Memory B cell (primary cell): ENCODE measurements around the gene PDYN.

ENCODE experiments used
- ATAC-seq: fragments of 150-1000 bp; cut with Tn5 transposase; 2 replicates; pipeline ENCODE4 v1.10.0; 2021; ENCODE audit warnings: low read depth, mild to moderate bottlenecking, moderate library complexity
- DNase-seq, 2 donors: peaks; one replicate each; pipeline ENCODE4 v3.0.0; 2022; ENCODE audit warnings: low spot score in 2 of 2
- H3K27ac Mint-ChIP-seq: one replicate; pipeline ENCODE4 v1.8.0; 2022; ENCODE audit warnings: mild to moderate bottlenecking, moderate library complexity, mixed read lengths
- H3K27me3 Mint-ChIP-seq: one replicate; pipeline ENCODE4 v1.8.0; 2022; ENCODE audit warnings: mixed read lengths
- H3K36me3 Mint-ChIP-seq: one replicate; pipeline ENCODE4 v1.8.0; 2022; ENCODE audit warnings: mild to moderate bottlenecking, mixed read lengths
- H3K4me1 Mint-ChIP-seq: one replicate; pipeline ENCODE4 v1.8.0; 2022; ENCODE audit warnings: mixed read lengths
- H3K4me3 Mint-ChIP-seq: one replicate; pipeline ENCODE4 v1.8.0; 2022; ENCODE audit warnings: mild to moderate bottlenecking, moderate library complexity, mixed read lengths
- H3K9me3 Mint-ChIP-seq: one replicate; pipeline ENCODE4 v1.8.0; 2022; ENCODE audit warnings: mixed read lengths

Gene PDYN

DNA sequence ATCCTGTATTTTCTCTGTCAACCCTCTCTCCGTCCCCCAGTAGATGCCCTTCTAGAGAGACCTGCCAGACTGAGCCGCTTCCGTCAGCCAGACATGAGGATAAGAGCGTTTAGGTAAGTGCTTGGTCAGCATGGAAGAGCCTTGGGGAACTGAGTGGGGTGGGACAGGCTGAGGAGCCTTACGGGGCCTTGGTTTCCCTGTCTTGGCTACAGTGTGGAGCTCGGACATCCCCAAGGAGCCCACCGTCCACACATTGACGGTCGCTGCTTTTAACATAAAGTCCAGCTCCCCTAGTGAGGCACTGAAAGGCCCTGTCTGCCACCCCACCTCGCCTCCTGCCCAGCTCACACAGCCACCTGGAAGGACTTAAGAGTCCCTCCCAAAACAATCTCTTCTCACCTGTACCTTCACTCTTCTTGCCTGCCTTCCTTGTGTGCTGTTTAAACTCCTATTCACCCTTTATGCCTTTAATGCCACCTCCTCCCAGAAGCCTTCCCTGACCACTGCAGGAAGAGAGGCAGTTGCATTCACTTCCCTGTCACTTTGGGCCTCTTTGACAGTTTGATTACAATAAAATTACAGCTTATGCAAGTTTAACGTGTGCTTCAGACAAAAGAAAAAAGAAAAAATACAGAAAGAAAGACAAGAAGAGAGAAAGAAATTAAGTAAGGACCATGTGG lies 42.3 kb downstream of the PDYN start:
- DNase-seq (no peak), ATAC-seq (no peak)
- H3K27me3 Mint-ChIP-seq, result peaks cover 2% of the 10 kb centered on the region
- peak overlapping the region; percentile 89 for H3K27ac Mint-ChIP-seq
- no peaks in the 10 kb centered on the region for H3K9me3 Mint-ChIP-seq
- no peaks in the 10 kb centered on the region for H3K36me3 Mint-ChIP-seq
- no peak overlapping the region for H3K4me3 Mint-ChIP-seq
- peaks cover 46% of the 10 kb centered on the region for H3K4me1 Mint-ChIP-seq

DNA sequence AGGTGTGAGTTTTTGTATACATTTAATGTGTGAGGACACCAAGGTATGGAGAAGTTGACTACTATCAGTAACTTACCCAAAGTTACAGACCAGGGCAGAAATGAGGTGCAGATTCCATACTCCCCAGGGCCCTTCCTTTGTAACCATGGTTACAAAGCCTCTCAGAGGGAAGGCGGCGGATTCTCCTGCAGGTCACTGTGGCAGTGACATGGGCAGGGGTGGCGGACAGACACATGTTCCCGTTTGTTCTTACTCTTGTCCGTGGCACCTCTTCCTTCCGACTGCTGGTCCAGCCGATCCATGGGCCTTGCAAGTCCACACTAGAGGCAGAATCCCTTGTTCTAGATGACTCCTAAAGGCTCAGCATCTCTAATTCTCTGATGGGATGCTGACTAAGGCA lies 43.0 kb downstream of the PDYN start:
- peaks cover 47% of the 10 kb centered on the region for H3K4me1 Mint-ChIP-seq
- no peak overlapping the region for H3K4me3 Mint-ChIP-seq
- no peak for DNase-seq
- H3K9me3 Mint-ChIP-seq, result no peaks in the 10 kb centered on the region
- peaks cover 2% of the 10 kb centered on the region for H3K27me3 Mint-ChIP-seq
- no peak for ATAC-seq
- H3K36me3 Mint-ChIP-seq, result no peaks in the 10 kb centered on the region
- no peak overlapping the region for H3K27ac Mint-ChIP-seq

DNA sequence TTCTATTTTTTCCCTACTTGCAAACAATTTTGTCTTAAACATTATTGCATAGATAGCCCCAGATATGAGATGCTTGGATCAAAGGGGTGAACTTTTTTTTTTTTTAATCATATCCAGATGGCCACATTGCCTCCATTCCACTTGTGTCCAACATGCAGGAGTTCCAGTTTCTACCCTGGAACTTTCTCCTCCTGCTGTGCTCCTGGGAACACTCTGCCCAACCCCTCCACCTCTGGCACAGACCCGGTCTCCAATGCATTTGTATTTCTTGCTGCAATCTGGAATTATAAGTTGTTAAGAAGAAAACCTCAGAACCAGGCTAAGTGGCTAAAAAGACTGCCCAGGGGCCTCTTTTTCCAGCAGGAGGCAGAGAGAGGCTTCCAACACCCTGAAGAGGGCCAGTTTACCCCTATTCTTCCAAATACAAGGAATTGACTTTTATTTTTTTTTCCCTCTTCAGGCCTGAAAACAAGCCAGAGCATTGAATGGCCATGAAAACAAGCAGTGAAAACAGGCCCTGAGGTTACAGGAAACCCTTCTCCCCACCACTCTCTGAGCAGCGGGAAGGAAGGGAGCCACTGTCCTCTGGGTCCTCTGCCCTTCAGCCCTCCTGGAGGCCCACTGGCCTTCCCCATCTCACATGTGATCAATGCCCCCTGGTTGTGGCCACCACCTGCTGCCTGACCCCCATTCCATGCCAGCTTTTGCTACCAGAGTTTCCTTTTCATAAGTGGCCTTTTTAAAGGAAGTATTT lies 44.3 kb downstream of the PDYN start:
- H3K27me3 Mint-ChIP-seq, result peaks cover 5% of the 10 kb centered on the region
- no peak for ATAC-seq
- H3K36me3 Mint-ChIP-seq, result no peaks in the 10 kb centered on the region
- peaks cover 41% of the 10 kb centered on the region for H3K4me1 Mint-ChIP-seq
- no peak overlapping the region for H3K4me3 Mint-ChIP-seq
- H3K27ac Mint-ChIP-seq, result no peak overlapping the region
- no peak for DNase-seq
- no peaks in the 10 kb centered on the region for H3K9me3 Mint-ChIP-seq

DNA sequence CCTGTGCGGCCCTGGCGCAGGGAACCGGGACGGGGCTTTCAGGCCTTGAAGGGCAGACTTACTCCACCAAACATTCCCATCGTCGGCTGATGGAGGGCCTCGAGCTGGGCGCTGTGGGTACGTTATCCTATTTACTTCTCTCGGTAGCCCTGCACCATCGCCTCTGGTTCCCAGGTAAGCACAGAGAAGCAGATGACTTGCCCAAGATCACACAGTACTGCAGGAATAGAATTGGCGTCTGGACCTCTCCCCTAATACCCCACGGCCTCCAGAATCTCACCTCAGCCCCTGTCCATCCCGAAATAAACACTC lies 46.4 kb downstream of the PDYN start:
- DNase-seq (no peak), ATAC-seq (no peak)
- Mint-ChIP-seq H3K27ac (no peak overlapping the region), H3K4me3 (peak overlapping the region; percentile 22), H3K4me1 (peaks cover 27% of the 10 kb centered on the region), H3K27me3 (peaks cover 7% of the 10 kb centered on the region), H3K9me3 (no peaks in the 10 kb centered on the region), H3K36me3 (no peaks in the 10 kb centered on the region)

DNA sequence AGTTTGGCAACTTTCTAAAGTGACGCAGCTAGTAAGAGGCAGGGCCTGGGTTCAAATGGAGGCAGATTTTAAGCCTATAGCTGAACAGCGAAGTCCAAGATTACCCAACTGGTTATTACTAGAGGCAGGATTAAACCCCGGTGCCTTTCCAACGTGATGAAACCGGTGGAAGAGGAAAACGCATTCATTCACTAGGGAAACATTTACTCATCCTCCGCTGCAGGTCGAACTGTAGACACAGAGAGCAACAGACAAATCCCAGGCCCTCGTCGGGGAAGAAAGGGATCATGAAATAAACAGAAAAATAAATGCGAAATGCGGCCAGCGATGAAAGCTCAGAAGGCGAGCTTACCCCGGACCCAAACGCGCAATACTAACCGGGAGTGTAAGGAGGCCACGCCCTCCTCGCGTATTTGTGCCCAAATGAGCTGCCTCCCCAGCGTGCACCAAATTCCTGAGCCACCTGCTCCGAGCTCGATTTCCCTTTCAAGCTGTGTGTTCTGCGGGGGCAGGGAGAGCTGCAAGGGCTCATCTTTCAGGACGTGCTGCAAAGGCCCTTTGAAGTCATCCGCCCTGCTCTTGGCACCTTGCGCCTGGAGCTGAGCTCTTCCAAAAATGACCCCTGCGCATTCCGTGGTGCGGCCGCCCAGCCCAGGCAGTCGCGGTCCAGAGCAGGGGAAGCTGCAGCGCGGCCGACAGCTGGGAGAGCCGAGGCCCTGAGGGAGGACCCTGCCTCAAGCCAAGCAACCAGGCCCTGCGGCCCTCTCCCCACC lies 46.9 kb downstream of the PDYN start:
- Mint-ChIP-seq H3K9me3 (no peaks in the 10 kb centered on the region), H3K27ac (peak overlapping the region; percentile 81), H3K4me1 (peaks cover 22% of the 10 kb centered on the region), H3K27me3 (peaks cover 7% of the 10 kb centered on the region), H3K4me3 (peak overlapping the region; percentile 75), H3K36me3 (no peaks in the 10 kb centered on the region)
- ATAC-seq, result peak; percentile 35
- no peak for DNase-seq

DNA sequence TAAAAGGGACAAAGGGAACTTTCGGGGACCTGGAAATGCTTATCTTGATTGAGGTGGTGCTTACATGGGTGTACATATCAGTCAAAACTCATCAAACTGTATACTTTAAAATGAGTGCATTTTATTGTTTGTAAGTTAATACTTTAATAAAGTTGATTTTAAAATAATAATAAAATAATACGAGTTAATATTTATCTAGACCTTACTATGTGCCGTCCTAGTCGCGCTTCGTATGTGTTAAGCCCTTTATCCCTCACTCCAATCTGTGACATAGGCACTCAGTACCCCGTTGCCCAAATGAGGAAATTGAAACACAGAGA lies 47.5 kb downstream of the PDYN start:
- H3K4me3 Mint-ChIP-seq, result peak overlapping the region; percentile 75
- H3K36me3 Mint-ChIP-seq, result no peaks in the 10 kb centered on the region
- ATAC-seq (peak; percentile 52), DNase-seq (no peak)
- H3K27me3 Mint-ChIP-seq, result peaks cover 7% of the 10 kb centered on the region
- H3K4me1 Mint-ChIP-seq, result peaks cover 18% of the 10 kb centered on the region
- no peaks in the 10 kb centered on the region for H3K9me3 Mint-ChIP-seq
- H3K27ac Mint-ChIP-seq, result peak overlapping the region; percentile 81

DNA sequence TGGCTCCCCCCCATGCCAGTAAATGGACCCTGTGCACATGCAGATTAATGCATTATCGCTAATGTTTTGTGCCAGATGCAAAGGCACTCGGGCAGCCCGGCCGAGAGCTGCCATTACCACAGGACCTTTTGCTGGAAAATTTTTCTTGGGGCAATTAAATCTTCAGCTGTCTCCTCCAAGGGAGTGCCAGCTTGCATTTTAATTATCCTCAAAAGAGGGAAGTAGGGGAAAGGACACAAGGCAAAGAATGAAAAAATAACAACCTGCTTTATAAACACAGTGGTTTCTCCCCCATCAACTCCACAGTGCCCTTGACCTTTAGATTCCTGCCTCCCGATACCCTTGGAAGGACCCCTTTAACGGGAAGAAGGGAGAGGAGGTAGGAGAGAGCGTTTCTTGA lies 48.2 kb downstream of the PDYN start:
- H3K4me1 Mint-ChIP-seq, result peaks cover 16% of the 10 kb centered on the region
- H3K9me3 Mint-ChIP-seq, result no peaks in the 10 kb centered on the region
- no peak for ATAC-seq
- H3K36me3 Mint-ChIP-seq, result no peaks in the 10 kb centered on the region
- no peak overlapping the region for H3K4me3 Mint-ChIP-seq
- DNase-seq, result no peak
- H3K27me3 Mint-ChIP-seq, result peaks cover 7% of the 10 kb centered on the region
- H3K27ac Mint-ChIP-seq, result no peak overlapping the region

DNA sequence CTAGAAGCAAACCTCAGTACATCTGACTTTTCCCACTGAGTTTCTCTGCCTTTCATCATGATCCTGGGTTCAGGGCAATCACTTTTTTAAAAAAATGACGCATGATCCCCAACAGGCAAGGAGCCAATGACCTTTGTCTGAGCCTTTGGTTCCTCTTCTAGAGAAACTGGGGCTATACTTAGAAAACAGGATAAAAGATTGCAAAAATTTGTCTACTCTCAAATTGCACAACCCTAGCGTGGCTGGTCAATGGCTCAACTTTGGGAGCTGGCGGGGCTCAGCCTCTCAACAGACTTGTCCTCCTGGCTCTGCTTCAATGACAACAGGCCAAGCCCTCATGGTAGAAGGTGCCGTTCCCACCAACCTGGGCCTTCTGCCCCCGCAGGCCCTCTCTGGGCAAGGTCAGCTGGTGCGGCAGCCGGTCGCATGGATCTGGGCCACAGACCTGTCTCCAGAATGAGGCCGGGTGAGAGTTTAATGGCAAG lies 48.7 kb downstream of the PDYN start:
- peaks cover 16% of the 10 kb centered on the region for H3K4me1 Mint-ChIP-seq
- H3K4me3 Mint-ChIP-seq, result no peak overlapping the region
- ATAC-seq (no peak), DNase-seq (no peak)
- peaks cover 7% of the 10 kb centered on the region for H3K27me3 Mint-ChIP-seq
- H3K36me3 Mint-ChIP-seq, result no peaks in the 10 kb centered on the region
- H3K9me3 Mint-ChIP-seq, result no peaks in the 10 kb centered on the region
- H3K27ac Mint-ChIP-seq, result no peak overlapping the region

DNA sequence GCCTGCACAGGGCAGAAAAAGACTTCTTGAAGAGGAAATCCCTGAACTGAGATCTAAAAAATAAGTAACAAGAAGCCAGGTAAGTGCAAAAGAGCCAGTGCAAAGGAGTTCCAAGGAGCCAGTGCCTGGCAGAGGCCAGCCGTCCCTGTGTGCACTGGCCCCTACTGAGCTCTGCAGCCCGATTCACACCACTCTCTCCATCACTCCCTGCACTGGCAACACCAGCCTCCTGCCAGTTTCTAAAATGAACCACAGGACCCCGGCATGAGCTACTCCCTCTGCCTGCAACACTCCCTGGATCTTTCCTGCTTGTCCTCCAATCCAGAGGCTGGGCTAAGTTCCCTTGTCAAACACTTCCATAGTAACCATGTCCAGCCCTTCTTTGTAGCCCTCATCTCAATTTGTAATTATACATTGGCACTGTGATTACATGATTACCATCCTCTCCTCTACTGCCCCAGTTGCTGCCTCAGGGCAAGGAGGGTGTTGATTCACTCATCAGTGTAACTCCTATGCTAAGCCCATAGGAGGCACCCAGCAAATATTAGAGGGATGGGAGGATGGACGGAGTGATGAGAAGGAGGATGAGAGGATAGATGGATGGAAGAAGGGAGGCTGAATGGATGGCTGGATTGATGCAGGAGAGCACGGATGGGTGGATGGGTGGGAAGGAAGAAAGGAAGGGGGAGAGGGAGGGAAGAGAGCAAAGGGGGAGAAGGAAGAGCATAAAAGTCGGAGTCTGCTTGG lies 49.3 kb downstream of the PDYN start:
- Mint-ChIP-seq H3K27me3 (peaks cover 7% of the 10 kb centered on the region), H3K4me1 (peaks cover 12% of the 10 kb centered on the region)

DNA sequence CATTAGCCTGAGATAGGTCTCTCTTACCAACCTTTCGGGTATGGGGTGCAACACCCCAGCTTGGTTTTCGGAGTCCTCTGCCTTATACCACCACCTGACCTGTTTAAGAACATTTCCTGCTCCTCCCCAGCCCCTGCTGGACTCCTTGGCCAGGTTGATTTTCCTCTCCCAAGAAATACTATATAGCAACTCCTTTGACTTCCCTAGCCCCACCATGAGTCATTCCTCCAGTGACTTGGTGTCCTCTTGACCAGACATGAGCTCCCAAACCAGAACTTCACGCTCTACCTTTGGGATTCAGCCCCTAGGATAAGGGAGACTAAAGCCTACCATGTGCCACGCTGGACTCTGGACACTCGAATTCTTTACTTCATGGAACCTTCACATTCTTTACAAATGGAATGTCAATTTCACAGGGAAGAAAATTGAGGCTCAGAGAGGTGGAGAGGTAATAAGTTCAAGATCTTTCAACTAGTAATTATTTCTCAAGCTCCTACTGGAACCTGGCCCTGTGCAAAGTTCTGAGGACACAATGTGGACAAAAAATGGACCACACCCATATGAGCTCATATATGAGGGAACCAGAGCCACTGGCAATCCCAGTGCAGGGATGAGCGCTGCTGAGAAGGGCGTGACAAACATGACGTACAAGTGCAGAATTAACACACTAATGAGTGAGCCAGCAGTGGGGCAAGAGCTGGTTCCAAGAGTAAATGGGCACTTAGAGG lies 50.4 kb downstream of the PDYN start:
- ATAC-seq, result no peak
- DNase-seq, result no peak
- Mint-ChIP-seq H3K36me3 (no peaks in the 10 kb centered on the region), H3K9me3 (no peaks in the 10 kb centered on the region), H3K4me3 (no peak overlapping the region), H3K27me3 (peaks cover 7% of the 10 kb centered on the region), H3K27ac (peak overlapping the region; percentile 31), H3K4me1 (peaks cover 12% of the 10 kb centered on the region)

More for the DNA sequence above, 49.3 kb downstream of the PDYN start:
- ATAC-seq, result no peak
- Mint-ChIP-seq H3K27ac (peak overlapping the region; percentile 9), H3K9me3 (no peaks in the 10 kb centered on the region), H3K4me3 (no peak overlapping the region), H3K36me3 (no peaks in the 10 kb centered on the region)
- DNase-seq, result no peak

DNA sequence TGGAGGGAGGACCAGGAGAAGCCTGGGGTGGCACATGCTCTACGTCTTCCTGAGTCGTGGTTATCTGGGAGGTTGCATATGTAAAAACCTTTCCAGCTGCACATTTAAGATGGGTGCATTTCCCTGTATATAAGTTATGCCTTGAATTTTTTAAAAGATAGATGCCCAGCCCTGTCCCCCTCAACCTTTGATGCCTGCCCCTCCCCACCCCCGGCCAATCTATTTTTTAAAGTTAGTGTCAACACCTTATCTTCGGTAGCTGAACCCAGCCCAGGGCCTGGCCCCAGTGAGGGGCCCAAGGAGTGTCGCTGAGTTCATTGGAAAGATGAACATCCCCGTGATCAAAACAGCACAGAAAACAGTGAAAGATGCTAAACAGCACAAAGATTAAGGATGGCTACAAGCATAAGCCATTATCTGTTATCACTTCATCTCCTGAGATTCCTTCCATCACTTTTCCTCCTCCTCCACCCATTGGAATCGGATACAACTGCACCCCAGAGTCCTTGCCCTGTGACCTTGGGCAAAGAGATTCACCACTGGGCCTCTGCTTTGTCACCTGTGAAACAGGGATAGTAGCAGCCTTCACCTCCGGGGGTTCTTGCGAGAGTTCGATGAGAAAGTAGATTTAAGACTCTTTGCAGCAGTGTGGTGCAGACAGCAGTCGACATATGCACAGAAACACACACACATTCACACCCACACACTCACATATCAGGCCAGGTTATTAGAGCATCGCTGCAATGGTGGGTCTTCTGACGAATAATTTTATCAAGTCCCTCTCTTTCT lies 51.2 kb downstream of the PDYN start:
- peaks cover 8% of the 10 kb centered on the region for H3K4me1 Mint-ChIP-seq
- H3K27me3 Mint-ChIP-seq, result peaks cover 5% of the 10 kb centered on the region
- H3K9me3 Mint-ChIP-seq, result no peaks in the 10 kb centered on the region
- no peak for DNase-seq
- no peak overlapping the region for H3K4me3 Mint-ChIP-seq
- peak overlapping the region; percentile 31 for H3K27ac Mint-ChIP-seq
- H3K36me3 Mint-ChIP-seq, result no peaks in the 10 kb centered on the region
- ATAC-seq, result no peak

DNA sequence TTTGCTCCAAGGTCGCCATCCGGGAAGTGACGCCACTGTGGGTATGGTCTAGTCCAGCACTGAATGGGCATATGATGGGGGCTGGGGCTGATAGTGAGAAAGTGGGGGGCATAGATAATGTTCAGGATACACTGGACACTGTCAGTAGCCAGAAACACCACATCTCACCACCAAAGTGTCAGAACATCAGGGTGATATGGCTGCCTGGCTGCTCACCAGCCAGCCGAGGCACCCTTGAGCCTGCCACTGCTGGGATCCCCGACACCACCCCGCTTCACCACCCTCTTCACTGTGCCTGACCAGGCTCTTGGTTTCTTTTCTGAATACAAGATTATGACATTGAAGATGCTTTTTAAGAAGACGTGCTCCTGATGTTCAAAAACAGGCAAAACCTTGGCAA lies 51.8 kb downstream of the PDYN start:
- no peaks in the 10 kb centered on the region for H3K36me3 Mint-ChIP-seq
- peaks cover 6% of the 10 kb centered on the region for H3K4me1 Mint-ChIP-seq
- DNase-seq (no peak), ATAC-seq (no peak)
- no peak overlapping the region for H3K27ac Mint-ChIP-seq
- no peaks in the 10 kb centered on the region for H3K9me3 Mint-ChIP-seq
- H3K4me3 Mint-ChIP-seq, result no peak overlapping the region
- H3K27me3 Mint-ChIP-seq, result peaks cover 5% of the 10 kb centered on the region

DNA sequence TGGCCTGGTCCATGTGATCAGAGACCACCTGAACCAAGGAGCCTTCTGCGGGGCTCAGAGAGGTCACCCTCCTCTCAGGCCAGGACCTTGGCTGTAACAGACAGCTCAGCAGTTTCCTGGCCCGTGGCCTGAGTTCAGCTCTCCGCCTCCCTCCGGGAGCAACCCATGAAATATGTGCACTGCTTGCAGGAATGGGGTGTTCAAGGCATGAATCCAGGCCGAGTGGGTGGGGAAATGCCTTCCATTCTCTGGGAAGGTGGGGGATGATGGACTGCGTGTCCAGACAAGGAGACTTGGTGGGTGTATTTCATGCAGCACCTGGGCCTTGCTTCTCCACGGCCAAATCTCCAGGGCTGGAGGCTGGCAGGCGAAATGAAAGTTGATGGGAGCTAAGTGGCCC lies 52.6 kb downstream of the PDYN start:
- H3K4me3 Mint-ChIP-seq, result no peak overlapping the region
- H3K9me3 Mint-ChIP-seq, result no peaks in the 10 kb centered on the region
- ATAC-seq, result no peak
- peaks cover 5% of the 10 kb centered on the region for H3K27me3 Mint-ChIP-seq
- H3K27ac Mint-ChIP-seq, result no peak overlapping the region
- H3K36me3 Mint-ChIP-seq, result peaks cover 2% of the 10 kb centered on the region
- DNase-seq, result no peak
- no peaks in the 10 kb centered on the region for H3K4me1 Mint-ChIP-seq
